ENCODE results near the gene KIRREL1.

Gene KIRREL1

GRCh38 chr1:157955221-157955620 lies 38.2 kb upstream of the KIRREL1 start:
- no peak for TF ChIP-seq CTCF (IDR thresholded peaks at IDR 0.05; ENCODE audit: borderline replicate concordance, control extremely low read depth, extremely low read depth, insufficient read depth, missing control alignments)
- in situ Hi-C loops (cut with MboI; ENCODE audit: low sequenced_read_pairs, unreplicated experiment) = no loop called here

GRCh38 chr1:157955857-157956256 lies 37.6 kb upstream of the KIRREL1 start:
- in situ Hi-C loops (cut with MboI; ENCODE audit: low sequenced_read_pairs, unreplicated experiment) = no loop called here
- no peak for DNase-seq (ENCODE audit: low spot score)
- no peak for TF ChIP-seq CTCF (IDR thresholded peaks at IDR 0.05; ENCODE audit: borderline replicate concordance, control extremely low read depth, extremely low read depth, insufficient read depth, missing control alignments)

More at GRCh38 chr1:157955221-157955620, 38.2 kb upstream of the KIRREL1 start:
- DNase-seq (ENCODE audit: low spot score) = no peak

- in situ Hi-C loops (cut with MboI; ENCODE audit: low sequenced_read_pairs, unreplicated experiment) = no loop called here
- no peak for DNase-seq (ENCODE audit: low spot score)
- TF ChIP-seq CTCF (IDR thresholded peaks at IDR 0.05; ENCODE audit: borderline replicate concordance, control extremely low read depth, extremely low read depth, insufficient read depth, missing control alignments) = no peak
These were observed 36.7 kb upstream of the KIRREL1 start for GRCh38 chr1:157956732-157957131.

GRCh38 chr1:157958263-157958662 lies 35.2 kb upstream of the KIRREL1 start:
- TF ChIP-seq CTCF (IDR thresholded peaks at IDR 0.05; ENCODE audit: borderline replicate concordance, control extremely low read depth, extremely low read depth, insufficient read depth, missing control alignments) = no peak
- DNase-seq (ENCODE audit: low spot score) = no peak
- in situ Hi-C loops (cut with MboI; ENCODE audit: low sequenced_read_pairs, unreplicated experiment) = no loop called here

GRCh38 chr1:157959750-157960149 lies 33.7 kb upstream of the KIRREL1 start:
- TF ChIP-seq CTCF (IDR thresholded peaks at IDR 0.05; ENCODE audit: borderline replicate concordance, control extremely low read depth, extremely low read depth, insufficient read depth, missing control alignments) = no peak
- DNase-seq (ENCODE audit: low spot score) = no peak
- in situ Hi-C loops (cut with MboI; ENCODE audit: low sequenced_read_pairs, unreplicated experiment) = no loop called here

GRCh38 chr1:157960773-157961172 lies 32.7 kb upstream of the KIRREL1 start:
- DNase-seq (ENCODE audit: low spot score) = no peak
- no peak for TF ChIP-seq CTCF (IDR thresholded peaks at IDR 0.05; ENCODE audit: borderline replicate concordance, control extremely low read depth, extremely low read depth, insufficient read depth, missing control alignments)
- in situ Hi-C loops (cut with MboI; ENCODE audit: low sequenced_read_pairs, unreplicated experiment) = no loop called here

All from GM13976 (cell line).